Activated CD8-positive, alpha-beta memory T cell treated with anti-CD3 and anti-CD28 coated beads, Interleukin-2, amount 50 U/mL, for 1 hour (primary cell): ENCODE measurements around the gene CABS1.

Experiments used
- DNase-seq: peaks from one replicate; pipeline ENCODE4 v3.0.0-alpha.2; 2020; ENCODE audit errors: extremely low read depth

The CABS1 gene

GRCh38 chr4:70334681-70335080, at the start of gene CABS1:
Gene CABS1, plus strand, starts transcription at chr4:70334981. Its CDS starts 59 bp downstream, at chr4:70335040.
- no peak for DNase-seq

- no peak for DNase-seq
These were observed 46.1 kb upstream of the CABS1 start for GRCh38 chr4:70288651-70289050.

GRCh38 chr4:70291341-70291740, 43.4 kb upstream of the CABS1 start:
- DNase-seq, result no peak

- DNase-seq, result no peak
These were observed 37.2 kb upstream of the CABS1 start for GRCh38 chr4:70297576-70297975.

GRCh38 chr4:70298051-70298450, 36.7 kb upstream of the CABS1 start:
- no peak for DNase-seq

GRCh38 chr4:70299643-70300042, 35.1 kb upstream of the CABS1 start:
- no peak for DNase-seq

- no peak for DNase-seq
These were observed 34.6 kb upstream of the CABS1 start for GRCh38 chr4:70300215-70300614.

GRCh38 chr4:70303090-70303489, 31.7 kb upstream of the CABS1 start:
- DNase-seq, result no peak

GRCh38 chr4:70305601-70306000, 29.2 kb upstream of the CABS1 start:
- no peak for DNase-seq

GRCh38 chr4:70306076-70306475, 28.7 kb upstream of the CABS1 start:
- no peak for DNase-seq

- no peak for DNase-seq
These were observed 21.0 kb upstream of the CABS1 start for GRCh38 chr4:70313736-70314135.

GRCh38 chr4:70315928-70316327, 18.9 kb upstream of the CABS1 start:
- DNase-seq, result no peak

GRCh38 chr4:70326052-70326451, 8.7 kb upstream of the CABS1 start:
- no peak for DNase-seq

- DNase-seq, result no peak
These were observed 1.3 kb downstream of the CABS1 start for GRCh38 chr4:70336043-70336442.

- no peak for DNase-seq
These were observed 3.2 kb downstream of the CABS1 start for GRCh38 chr4:70337886-70338420.

GRCh38 chr4:70356185-70356584, 21.4 kb downstream of the CABS1 start:
- DNase-seq, result no peak

- DNase-seq, result no peak
These were observed 24.4 kb downstream of the CABS1 start for GRCh38 chr4:70359115-70359661.

GRCh38 chr4:70360460-70360859, 25.7 kb downstream of the CABS1 start, which contains the start of gene SMR3A:
Gene SMR3A, plus strand, starts transcription at chr4:70360760. Its CDS starts 1,356 bp downstream, at chr4:70362116.
- no peak for DNase-seq

GRCh38 chr4:70364002-70364401, 29.2 kb downstream of the CABS1 start:
- DNase-seq, result no peak

- DNase-seq, result no peak
These were observed 30.7 kb downstream of the CABS1 start for GRCh38 chr4:70365479-70365878.

GRCh38 chr4:70367813-70368212, 33.0 kb downstream of the CABS1 start:
- DNase-seq, result no peak

GRCh38 chr4:70371987-70372386, 37.2 kb downstream of the CABS1 start:
- DNase-seq, result no peak

- DNase-seq, result no peak
These were observed 38.0 kb downstream of the CABS1 start for GRCh38 chr4:70372760-70373159.

- no peak for DNase-seq
These were observed 45.8 kb downstream of the CABS1 start for GRCh38 chr4:70380578-70380977.
